ENCODE results near the gene TMEM140. TPM values are rescaled to one million over a fixed set of nuclear protein-coding genes. Genes with fewer than 3 reads are reported as not detected.
A peak's percentile ranks its signal among the peaks of the same experiment; 100 is the strongest.

The TMEM140 gene
- total RNA-seq, 1 donor: 38.0 TPM

DNA sequence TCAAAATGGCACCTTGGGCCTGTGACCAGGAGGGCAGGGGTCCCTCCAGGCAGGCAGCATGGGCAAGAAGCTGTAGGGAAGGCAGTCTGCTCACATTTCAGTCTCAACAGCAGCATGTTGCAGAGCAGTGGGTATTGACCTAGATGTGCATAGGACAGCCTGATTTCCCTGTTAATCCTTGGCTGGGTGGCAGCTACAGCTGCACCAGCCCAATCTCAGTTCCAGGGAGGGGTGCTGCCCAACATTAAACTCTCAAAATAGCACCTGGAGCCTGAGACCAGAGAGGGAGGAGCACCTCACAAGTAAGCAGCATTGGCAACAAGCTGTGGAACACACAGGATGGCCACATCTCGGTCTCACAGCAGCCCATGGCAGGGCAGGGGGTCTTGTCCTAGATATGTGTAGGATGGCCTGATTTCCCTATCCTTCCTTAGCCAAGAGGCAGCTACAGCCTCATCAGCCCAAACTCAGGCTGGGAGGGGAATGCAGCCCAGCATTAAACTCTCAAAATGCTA, 10.3 kb downstream of the TMEM140 start:
- no peak for DNase-seq (ENCODE audit: low read depth in 2 of 3, low spot score in 2 of 3)

DNA sequence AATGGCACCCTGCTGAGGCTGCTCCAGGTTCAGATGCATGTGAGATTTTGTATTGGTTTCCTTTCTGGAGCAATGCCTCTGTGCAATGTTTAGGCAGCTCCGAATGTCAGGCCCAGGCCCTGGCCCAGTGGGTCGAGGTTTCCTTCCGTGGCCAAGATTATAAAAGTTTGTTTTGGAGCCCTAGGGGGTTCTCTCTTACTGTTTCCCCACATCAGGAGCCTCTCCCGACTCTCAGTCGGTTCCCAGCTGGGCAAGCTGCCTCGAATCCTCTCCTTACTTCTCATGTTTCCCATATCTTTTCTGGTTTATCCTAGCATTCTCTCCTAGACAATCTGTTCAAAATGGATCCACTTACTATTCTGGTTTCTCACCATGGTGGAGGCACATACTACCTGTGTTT, 11.0 kb downstream of the TMEM140 start:
- no peak for DNase-seq (ENCODE audit: low read depth in 2 of 3, low spot score in 2 of 3)

DNA sequence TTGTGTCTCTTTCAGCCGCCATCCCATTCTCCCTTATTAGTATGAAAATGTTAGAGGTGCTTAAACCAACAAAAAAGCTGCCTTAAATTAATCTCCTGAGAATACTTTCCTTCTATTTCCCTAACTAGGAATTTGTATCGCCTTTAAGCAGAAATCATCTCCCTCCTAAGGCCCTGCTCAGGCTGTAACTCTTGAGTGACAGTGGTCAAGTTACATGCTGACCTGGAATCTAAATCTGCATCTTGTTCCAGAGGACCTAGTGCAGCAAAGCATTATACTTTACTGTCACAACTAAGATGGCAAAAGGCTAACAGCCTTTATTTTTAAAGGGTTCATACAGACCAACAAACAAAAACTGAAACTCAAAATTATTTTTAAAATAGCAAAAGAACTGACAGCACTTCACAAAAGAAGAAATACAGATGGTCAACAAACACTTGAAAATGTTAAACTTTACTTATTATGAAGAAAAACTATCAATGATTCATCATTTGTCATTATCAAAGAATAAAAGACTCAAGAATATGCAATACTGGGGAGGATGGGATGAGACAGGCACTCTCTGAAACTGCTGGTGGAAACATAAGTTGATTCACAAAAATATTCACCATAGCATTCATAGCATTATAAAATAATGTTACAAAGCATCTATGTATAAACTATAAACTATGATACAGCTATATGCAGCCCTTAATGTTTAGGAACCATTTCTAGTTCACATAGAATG, 11.7 kb downstream of the TMEM140 start:
- no peak for DNase-seq (ENCODE audit: low read depth in 2 of 3, low spot score in 2 of 3)

DNA sequence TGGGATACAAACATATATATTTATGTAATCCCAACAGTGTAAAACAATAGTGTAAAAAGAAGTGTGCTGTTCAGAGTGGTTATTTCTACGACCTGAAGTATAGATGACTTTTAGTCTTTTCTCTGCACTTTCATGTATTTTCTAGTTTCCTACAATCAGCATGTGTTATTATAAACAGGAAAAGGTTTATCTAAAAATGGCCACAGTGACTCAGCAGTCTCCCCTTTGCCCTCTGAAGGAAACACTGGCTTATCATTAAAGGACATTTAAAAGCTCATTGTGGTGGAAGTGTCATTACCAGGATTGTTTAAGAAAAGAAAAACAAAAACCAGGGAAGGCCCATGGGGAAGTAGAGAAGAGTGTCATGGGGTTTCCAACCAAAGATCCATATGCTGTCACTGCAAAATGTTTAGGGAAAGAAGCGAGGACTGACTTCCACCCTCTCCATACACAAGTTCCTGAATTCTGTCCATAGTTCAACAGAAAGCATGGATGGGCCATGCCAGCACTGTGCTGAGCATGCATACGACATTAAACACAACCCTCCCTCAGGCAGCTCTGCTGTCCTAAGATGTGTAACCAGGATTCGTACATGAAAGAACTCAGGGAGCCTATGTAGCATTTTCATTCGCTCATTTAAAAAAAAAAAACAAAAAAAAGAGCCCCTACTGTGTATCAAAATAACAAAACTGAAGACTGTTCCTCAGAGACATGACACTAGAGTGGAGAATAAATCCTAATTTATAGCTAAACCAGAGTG, 12.4 kb downstream of the TMEM140 start:
- peak in 2 of 3 donors; percentile 71 to 76 for DNase-seq (ENCODE audit: low read depth in 2 of 3, low spot score in 2 of 3)

DNA sequence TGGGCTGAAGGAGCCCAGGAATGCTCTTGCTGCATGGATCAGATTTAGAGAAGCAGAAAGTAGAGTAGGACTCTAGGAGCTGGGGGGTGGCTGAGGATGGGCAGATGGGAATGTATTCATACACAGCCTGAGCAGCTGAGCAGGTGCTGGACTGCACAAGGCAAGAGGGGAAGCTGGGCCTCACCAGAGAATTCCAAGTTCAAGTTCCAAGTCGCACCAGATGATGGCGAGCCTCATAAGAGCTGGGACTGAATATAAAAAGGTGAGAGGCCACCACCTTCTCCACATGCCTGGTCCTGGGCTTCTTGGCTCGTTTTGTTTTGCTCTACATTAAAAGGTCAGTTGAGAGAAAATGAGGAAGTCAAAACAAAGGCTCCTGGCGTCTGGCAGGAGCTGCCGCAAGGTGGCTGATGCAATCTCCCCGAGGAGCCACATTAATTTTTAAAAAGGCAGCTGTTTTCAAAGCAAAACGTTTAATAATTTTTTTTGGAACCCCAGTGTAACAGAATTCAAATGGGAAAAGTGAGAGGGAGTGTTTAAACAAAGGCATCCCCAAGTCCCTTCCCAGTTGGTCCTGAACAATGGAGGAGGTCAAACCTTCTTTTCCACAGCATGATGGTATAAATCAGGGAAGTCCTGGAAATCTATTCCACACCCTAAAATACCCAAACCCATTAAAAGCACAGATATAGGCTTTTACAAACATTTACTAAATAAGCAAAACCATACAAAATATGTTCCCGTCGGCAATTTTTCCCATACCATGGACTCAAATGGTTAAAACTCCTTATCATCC, 13.2 kb downstream of the TMEM140 start:
- peak in 2 of 3 donors; percentile 73 to 85 for DNase-seq (ENCODE audit: low read depth in 2 of 3, low spot score in 2 of 3)

DNA sequence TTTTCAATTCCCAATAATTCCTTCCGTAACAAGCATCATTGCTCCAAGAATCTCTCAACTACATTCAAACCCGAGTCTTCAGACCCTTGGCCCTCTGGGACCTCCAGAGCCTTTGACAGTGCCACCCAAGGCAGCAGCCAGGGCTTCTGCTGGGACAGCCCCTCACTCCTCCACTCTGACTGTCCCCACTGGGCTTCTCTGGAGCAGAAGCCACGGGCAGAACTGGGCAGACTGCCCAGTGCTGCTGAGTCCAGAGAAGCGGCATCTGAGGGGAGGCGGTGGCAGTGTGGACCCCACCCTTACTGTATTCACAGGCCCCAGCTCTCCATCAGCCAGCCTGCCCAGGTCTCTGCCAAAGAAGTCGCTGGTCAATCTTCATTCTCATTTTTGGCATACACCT, 13.8 kb downstream of the TMEM140 start:
- DNase-seq (ENCODE audit: low read depth in 2 of 3, low spot score in 2 of 3): no peak

DNA sequence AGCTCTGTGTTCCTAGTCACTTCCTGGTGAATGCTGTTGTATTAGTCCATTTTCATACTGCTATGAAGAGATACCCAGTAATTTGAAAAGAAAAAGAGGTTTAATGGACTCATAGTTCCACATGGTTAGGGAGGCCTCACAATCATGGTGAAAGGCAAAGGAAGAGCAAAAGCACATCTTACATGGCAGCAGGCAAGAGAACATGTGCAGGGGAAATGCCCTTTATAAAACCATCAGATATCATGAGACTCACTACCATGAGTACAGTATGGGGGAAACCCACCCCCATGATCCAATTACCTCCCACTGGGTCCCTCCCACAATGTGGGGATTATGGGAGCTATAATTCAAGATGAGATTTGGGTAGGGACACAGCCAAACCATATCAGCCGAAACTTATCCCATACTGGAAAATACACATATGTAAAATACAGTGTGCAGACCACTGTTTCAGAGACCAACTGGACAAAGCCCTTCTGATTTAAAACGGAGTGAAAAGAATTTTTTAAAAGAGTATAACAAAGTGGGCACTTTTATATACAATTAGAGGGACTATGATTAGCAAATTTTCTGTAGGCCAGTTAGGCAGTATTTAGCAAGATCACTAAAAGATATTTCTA, 14.6 kb downstream of the TMEM140 start:
- no peak for DNase-seq (ENCODE audit: low read depth in 2 of 3, low spot score in 2 of 3)

DNA sequence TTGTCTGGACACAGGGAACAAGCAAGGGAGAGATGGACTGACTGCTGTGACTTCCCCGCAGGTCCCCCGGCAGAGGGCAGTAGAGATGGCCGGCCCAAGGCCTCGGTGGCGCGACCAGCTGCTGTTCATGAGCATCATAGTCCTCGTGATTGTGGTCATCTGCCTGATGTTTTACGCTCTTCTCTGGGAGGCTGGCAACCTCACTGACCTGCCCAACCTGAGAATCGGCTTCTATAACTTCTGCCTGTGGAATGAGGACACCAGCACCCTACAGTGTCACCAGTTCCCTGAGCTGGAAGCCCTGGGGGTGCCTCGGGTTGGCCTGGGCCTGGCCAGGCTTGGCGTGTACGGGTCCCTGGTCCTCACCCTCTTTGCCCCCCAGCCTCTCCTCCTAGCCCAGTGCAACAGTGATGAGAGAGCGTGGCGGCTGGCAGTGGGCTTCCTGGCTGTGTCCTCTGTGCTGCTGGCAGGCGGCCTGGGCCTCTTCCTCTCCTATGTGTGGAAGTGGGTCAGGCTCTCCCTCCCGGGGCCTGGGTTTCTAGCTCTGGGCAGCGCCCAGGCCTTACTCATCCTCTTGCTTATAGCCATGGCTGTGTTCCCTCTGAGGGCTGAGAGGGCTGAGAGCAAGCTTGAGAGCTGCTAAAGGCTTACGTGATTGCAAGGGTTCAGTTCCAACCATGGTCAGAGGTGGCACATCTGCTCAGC, 16.6 kb downstream of the TMEM140 start:
- DNase-seq (ENCODE audit: low read depth in 2 of 3, low spot score in 2 of 3): no peak

DNA sequence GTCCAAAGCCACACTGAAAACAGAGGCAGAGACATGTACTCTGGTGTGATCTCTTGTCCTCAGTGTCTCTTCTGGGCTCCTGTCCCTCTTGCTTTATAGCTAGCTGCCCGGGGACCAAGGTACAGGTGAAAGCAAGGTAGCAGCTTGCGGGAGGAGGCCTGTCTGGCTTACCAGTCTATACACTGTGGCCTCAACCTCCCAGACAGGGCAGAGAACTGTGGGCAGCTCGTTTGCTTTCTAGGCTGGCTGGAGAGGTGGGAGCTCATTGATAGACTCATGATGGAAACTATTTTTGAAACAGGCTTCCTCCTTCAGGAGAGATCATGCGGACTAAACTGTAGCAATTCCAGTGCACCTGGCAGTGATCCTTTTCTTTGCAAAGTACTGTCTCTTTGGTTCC, 18.0 kb downstream of the TMEM140 start:
- no peak for DNase-seq (ENCODE audit: low read depth in 2 of 3, low spot score in 2 of 3)

DNA sequence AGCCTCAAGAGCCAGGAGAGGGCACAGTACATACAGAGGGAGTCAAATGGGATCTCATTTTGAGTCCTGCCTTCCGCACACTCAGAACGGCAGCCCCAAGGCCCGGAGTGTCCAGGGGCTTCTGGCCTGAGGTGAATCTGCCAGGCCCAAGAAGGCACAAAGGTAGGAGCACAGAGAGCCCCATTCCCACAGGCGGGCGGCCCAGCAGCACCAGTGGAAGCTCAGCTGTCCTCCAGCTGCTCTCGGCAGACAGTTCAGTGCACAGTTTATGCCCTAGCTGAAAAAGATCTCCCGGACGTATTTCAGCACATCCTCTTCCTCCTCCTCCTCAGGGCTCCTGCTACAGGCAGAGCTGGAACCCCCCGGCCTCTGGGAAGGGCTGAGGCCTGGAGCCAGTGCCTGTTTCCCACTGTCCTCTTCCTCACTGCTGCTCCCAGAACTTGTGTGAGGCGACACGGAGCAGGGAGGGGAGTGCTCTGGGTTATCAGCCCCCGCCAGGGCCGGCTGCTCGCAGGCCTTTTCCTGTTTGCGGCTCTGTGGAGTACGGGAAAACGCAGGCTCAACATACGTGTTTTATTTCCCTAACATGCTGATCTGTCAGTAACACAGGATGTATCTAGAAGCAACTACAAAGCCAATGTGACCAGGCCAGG, 18.6 kb downstream of the TMEM140 start:
- DNase-seq (ENCODE audit: low read depth in 2 of 3, low spot score in 2 of 3): peak in 2 of 3 donors; percentile 64 to 67

DNA sequence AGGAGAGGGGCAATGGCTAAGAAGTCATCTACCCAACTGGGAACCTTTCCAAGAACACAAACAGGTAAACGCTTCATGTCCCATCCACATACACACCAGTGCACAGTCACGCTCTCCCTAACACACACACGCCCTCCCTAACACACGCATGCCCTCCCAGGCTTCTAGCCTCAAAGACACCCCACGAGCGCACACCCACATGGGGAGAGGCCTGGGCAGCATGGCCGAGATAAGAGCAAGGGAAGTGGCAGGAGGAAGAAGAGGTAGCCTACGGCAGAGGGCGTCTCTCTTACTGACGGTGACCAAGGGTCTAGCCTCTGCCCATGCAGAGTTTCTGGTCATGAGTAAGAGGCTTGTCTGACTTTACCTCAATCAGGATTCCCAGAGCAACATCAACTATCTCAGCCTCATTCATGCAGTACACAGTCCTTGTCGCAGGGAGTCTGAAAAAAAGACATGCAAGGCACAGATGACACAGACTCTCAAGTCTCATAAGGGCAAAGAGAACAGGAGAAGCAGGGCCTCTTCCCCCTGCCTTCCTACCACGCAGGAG, 19.6 kb downstream of the TMEM140 start:
- peak in 1 of 3 donors; percentile 32 for DNase-seq (ENCODE audit: low read depth in 2 of 3, low spot score in 2 of 3)

DNA sequence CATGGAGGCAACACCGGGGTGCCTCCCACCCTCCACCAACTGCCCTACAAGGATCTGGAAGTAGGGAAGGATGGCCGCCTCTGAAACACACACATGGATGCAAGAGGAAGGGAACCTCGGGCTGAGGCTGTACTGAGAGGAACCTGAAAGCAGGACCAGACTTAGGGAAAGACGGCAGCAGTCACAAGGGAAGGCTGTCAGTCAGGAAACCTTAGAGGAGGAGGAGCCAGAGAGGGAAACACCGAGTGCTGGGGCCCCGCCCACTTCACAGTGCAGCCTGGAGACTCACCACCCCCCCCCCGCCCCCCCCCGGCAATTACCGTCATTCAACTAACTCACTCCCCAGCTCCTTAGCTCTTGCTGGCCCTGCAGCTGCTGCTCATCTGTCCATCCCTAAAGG, 20.1 kb downstream of the TMEM140 start:
- DNase-seq (ENCODE audit: low read depth in 2 of 3, low spot score in 2 of 3): peak in 1 of 3 donors; percentile 22

DNA sequence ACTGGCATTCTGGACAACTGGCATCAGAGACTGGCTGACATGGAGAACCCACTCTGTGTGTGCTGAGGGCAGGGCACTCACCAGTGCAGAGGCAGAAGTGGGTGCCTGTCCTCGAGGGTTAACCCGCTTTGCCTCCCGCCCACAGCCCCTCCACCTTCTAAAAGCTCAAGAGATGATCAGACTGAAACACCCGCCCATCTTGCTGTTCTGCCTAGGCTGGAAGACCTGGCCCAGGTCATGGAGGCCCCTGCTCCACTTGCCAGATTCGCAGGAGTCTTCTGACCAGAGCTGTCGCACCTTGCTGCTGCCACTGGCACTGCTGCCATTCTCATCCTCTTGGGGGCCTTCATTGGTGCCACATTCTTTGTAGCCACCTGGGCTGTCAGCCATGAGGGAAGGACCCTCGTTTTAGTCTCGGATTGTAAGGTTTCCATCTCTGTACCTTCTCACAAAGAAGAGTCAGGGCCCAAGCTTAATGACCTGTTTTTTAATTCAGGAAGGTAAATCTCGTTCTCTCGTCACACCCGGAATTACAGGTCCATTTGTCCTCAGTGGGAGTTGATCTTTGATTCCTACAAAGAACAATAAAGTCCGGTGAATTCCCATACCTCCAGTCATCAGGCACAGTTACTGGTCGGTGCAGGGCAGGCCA, 20.7 kb downstream of the TMEM140 start:
- no peak for DNase-seq (ENCODE audit: low read depth in 2 of 3, low spot score in 2 of 3)

DNA sequence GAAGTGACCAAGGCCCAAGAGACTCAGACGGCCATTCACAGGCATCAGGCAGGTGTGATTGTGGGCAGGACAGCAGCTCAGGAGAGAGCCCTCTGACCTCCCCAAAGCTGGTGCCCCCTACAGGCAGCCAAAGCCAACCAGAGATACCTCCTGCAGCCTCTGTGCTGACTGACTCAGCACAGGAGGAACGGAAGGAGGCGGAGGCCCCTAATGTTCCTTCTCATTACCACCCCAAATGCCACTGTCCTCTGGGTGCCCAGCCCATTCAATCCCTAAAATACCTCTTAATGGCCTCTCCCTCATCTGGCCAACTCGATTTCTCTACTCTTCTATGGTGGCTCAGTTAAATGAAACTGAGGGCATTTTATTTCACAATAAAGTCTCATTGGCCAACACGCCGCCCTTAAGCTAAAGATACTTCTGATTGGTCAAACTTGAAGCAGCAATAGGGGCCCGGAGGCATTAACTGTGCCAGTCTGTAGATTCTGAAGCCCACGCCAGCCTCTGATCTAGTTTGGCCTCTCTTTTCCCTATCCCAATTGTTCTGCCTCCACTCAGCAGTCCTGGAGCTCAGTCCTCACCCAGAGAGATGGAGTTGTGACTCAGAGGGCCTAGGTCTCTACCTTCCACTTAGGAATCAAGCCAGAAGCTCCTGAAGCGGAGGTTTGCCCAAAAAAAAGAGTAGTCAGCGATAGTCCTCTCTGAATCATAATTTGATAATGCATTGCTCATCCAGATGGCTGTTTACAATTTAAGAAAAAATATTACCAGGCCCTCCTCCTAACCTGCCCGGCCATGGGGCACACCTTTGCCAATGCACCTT, 21.5 kb downstream of the TMEM140 start:
- DNase-seq (ENCODE audit: low read depth in 2 of 3, low spot score in 2 of 3): peak; percentile 25 to 62 (median 50)

DNA sequence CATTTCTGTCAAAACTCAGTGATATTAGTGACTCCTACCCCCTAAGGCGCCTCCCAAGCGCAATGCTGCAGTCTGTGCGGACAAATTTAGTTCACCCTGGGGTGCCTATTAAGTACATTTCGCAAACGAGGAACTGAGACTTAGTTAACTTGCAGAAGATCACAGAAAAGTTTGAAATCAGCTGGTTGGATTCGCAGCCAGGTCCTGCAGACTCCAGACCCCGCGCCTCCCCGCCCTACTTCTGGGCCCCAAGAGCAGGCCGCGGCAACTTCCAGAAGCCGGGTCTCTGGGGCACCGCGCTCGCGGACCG, 22.0 kb downstream of the TMEM140 start:
- DNase-seq (ENCODE audit: low read depth in 2 of 3, low spot score in 2 of 3): no peak

DNA sequence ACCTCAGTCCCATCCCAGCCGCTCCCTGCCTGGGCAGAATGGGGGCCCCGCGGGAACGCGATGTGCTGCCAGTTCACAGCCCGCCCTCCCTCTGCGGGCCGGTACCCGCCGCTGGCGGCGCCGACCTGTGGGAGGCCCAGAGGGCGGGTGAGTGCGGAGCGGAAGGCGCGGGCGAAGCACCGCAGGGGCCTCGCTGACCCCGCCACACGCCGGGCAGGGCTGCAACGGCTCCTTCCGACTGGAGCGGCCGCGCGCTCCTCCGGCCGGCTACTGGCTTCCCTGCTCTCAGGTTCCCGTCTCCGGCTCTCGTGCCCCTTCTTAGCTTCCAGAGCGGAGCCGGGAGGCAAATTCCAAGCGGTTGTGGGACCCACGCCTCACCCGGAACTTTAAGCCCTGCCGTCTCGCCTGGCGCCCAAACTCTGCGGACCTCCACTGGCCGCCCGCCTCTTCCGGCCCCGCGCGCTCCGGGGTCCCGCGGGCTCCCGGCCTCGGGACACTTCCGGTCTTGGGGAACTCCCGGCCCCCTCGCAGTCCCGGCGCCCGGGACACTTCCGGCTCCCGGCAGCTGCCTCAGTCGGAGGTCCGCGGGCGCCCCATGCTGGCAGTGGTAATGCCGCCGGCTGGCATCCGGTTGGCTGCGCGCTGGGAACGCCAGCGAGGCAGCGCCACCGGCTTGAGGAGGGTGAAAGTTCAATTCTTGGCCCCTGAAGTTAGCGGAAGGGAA, 22.6 kb downstream of the TMEM140 start, which contains the start of gene CYREN:
Gene CYREN (minus strand): TSS at position 434 of the 724 bp plus-strand sequence. CDS start 1,785 bp downstream, outside the sequence.
- peak; percentile 78 to 90 (median 85) for DNase-seq (ENCODE audit: low read depth in 2 of 3, low spot score in 2 of 3)

DNA sequence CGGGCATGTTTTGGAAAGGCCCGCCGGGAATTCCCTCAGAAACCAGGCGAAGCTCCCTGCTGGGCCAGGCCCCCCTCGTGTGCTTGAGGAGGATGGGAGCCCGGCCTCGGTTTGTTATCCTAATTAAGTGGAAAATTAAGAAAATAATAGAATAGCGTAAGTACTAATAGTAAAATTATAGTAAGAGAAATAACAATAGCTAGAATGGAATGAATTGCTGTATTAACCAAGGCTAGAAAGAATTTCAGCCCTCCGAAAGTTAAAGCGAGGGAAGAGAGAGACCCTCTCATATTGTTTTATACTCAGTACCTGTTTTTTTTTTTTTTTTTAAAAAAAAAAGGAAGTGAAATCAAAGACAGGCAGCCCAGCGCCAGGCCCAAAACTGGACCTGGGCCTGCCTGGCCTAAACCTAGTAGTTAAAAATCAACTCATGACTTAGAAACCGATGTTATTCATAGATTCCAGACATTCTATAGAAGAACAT, 23.2 kb downstream of the TMEM140 start:
- peak in 1 of 3 donors; percentile 28 for DNase-seq (ENCODE audit: low read depth in 2 of 3, low spot score in 2 of 3)
